CD4-positive, alpha-beta T cell (primary cell): Measurements from ENCODE around the gene LDLRAD4. TPM values are rescaled to one million over a fixed set of nuclear protein-coding genes. Genes with fewer than 3 reads are reported as not detected.

Experiments
- ATAC-seq: fragments of 200-7000 bp; cut with Tn5 transposase; one replicate; pipeline ENCODE4 v1.10.0; 2022; ENCODE audit warnings: mild to moderate bottlenecking; ENCODE audit not compliant: poor library complexity
- CTCF ChIA-PET: fragments of 350-600 bp; sonication (Branson Sonifier 250); formaldehyde crosslinking; loops from one replicate; lab custom pipeline; 2021; ENCODE audit warnings: antibody characterized with exemption, inconsistent platforms; lab: Charles Lee
- POLR2A ChIA-PET: fragments of 350-600 bp; sonication (Branson Sonifier 250); formaldehyde crosslinking; loops from one replicate; lab custom pipeline; 2021; ENCODE audit warnings: antibody characterized with exemption, inconsistent platforms; lab: Charles Lee
- DNase-seq, 14 experiments: peaks; one replicate each; pipeline ENCODE4 v3.0.0-alpha.2; 2013 to 2020; ENCODE audit warnings: mixed read lengths in 2 of 14
- H3K27ac ChIP-seq, 2 donors: one replicate each; pipeline versions ENCODE4 v1.5.1 to v1.7.0; 2013; ENCODE audit warnings: low read length in 2 of 2, low read depth in 1 of 2, mild to moderate bottlenecking in 1 of 2
- H3K27me3 ChIP-seq, 2 experiments: 1 replicate in 1 of 2; 2 replicates in 1 of 2; pipeline versions ENCODE4 v1.6.1 to v1.7.0; 2013; ENCODE audit warnings: low read length in 2 of 2, control low read depth in 1 of 2, mild to moderate bottlenecking in 1 of 2, moderate library complexity in 1 of 2; ENCODE audit not compliant: insufficient read depth in 2 of 2, control insufficient read depth in 1 of 2
- H3K36me3 ChIP-seq: one replicate; pipeline ENCODE4 v1.6.1; 2013; ENCODE audit warnings: low read length, control low read depth; ENCODE audit not compliant: insufficient read depth
- H3K4me1 ChIP-seq: one replicate; pipeline ENCODE4 v1.6.1; 2013; ENCODE audit warnings: low read length, control low read depth; ENCODE audit not compliant: insufficient read depth
- H3K4me3 ChIP-seq: one replicate; pipeline ENCODE4 v1.5.1; 2013; ENCODE audit warnings: mild to moderate bottlenecking, low read length, moderate library complexity
- H3K9me3 ChIP-seq, 2 experiments: 1 replicate in 1 of 2; 2 replicates in 1 of 2; pipeline versions ENCODE4 v1.6.1 to v1.7.0; 2013; ENCODE audit warnings: low read length in 2 of 2, mild to moderate bottlenecking in 2 of 2, control low read depth in 1 of 2, moderate library complexity in 1 of 2; ENCODE audit not compliant: control insufficient read depth in 1 of 2, insufficient read depth in 1 of 2
- H3K27ac Mint-ChIP-seq: one replicate; pipeline ENCODE4 v1.8.0; 2020; ENCODE audit warnings: mixed read lengths
- H3K27me3 Mint-ChIP-seq: one replicate; pipeline ENCODE4 v1.8.0; 2021; ENCODE audit warnings: mixed read lengths
- H3K36me3 Mint-ChIP-seq: one replicate; pipeline ENCODE4 v1.8.0; 2021; ENCODE audit warnings: low read depth, mixed read lengths
- H3K4me1 Mint-ChIP-seq: one replicate; pipeline ENCODE4 v1.8.0; 2021; ENCODE audit warnings: low read depth, mixed read lengths
- H3K4me3 Mint-ChIP-seq: one replicate; pipeline ENCODE4 v1.8.0; 2020; ENCODE audit warnings: mild to moderate bottlenecking, mixed read lengths
- H3K9me3 Mint-ChIP-seq: one replicate; pipeline ENCODE4 v1.8.0; 2020; ENCODE audit warnings: mixed read lengths
- CTCF ChIP-seq: fragments of 200-600 bp; IDR thresholded peaks from one replicate; pipeline ENCODE4 v1.8.0; 2022; ENCODE audit warnings: antibody characterized with exemption, mild to moderate bottlenecking
- intact Hi-C, 2 experiments: fragments of 100-400 bp; cut with DNase I in 1 of 2; cut with micrococcal nuclease in 1 of 2; formaldehyde crosslinking; loops; one replicate each; pipeline versions ENCODE4 v1.15.1 to v1.9.0; 2023 to 2025; cut with DNase I, micrococcal nuclease
- total RNA-seq, 174 experiments: library from RNA in 2 of 174; stranded (reverse) in 2 of 174; gene quantifications; one replicate each; pipeline ENCODE4 v1.2.3 and lab custom pipeline; 2021 to 2026

Gene LDLRAD4
- total RNA-seq, 2 experiments from 2014 or later = 51.9 to 52.7 TPM

- no peak overlapping the region for H3K4me3 Mint-ChIP-seq
- Histone ChIP-seq H3K9me3 (no peaks in the 10 kb centered on the region), H3K27ac (no peak overlapping the region), H3K4me3 (no peak overlapping the region), H3K36me3 (peaks cover 5% of the 10 kb centered on the region), H3K27me3 (no peaks in the 10 kb centered on the region), H3K4me1 (peaks cover 35% of the 10 kb centered on the region)
- no peak overlapping the region for H3K27ac Mint-ChIP-seq
- no peak for DNase-seq
- no peaks in the 10 kb centered on the region for H3K27me3 Mint-ChIP-seq
- no peak for ATAC-seq
- intact Hi-C loops = no loop called here
- POLR2A ChIA-PET = interaction anchor here (0.6 to 1.0 kb wide), 2 partner anchors 14 to 19 kb away, joined by 3 read pairs; no protein-coding TSS in a partner anchor
- CTCF ChIA-PET = interaction anchor here (1.2 kb wide), 1 partner anchor 31 kb away, joined by 3 read pairs; no protein-coding TSS in a partner anchor
- H3K36me3 Mint-ChIP-seq = peaks cover 28% of the 10 kb centered on the region
- peaks cover 49% of the 10 kb centered on the region for H3K4me1 Mint-ChIP-seq
- no peak for TF ChIP-seq CTCF
- no peaks in the 10 kb centered on the region for H3K9me3 Mint-ChIP-seq
Measured at GRCh38 chr18:13582178-13582670, 363.7 kb downstream of the LDLRAD4 start.

- Mint-ChIP-seq H3K4me3 (no peak overlapping the region), H3K27me3 (no peaks in the 10 kb centered on the region), H3K27ac (no peak overlapping the region), H3K4me1 (peaks cover 43% of the 10 kb centered on the region), H3K36me3 (peaks cover 33% of the 10 kb centered on the region), H3K9me3 (no peaks in the 10 kb centered on the region)
- Histone ChIP-seq H3K4me1 (peaks cover 23% of the 10 kb centered on the region), H3K27me3 (no peaks in the 10 kb centered on the region), H3K9me3 (no peaks in the 10 kb centered on the region), H3K4me3 (no peak overlapping the region), H3K27ac (no peak overlapping the region), H3K36me3 (peaks cover 5% of the 10 kb centered on the region)
- intact Hi-C loops = no loop called here
- POLR2A ChIA-PET = no interaction called here
- CTCF ChIA-PET = no interaction called here
- no peak for DNase-seq
- TF ChIP-seq CTCF = no peak
- no peak for ATAC-seq
Measured at GRCh38 chr18:13583576-13584550, 365.3 kb downstream of the LDLRAD4 start.

GRCh38 chr18:13584825-13585224 lies 366.3 kb downstream of the LDLRAD4 start:
- CTCF ChIA-PET = interaction anchor here (0.7 kb wide), 1 partner anchor 50 kb away, joined by 3 read pairs; no protein-coding TSS in a partner anchor

More at GRCh38 chr18:13584825-13585224, 366.3 kb downstream of the LDLRAD4 start:
- TF ChIP-seq CTCF = no peak
- no peaks in the 10 kb centered on the region for H3K27me3 ChIP-seq
- H3K4me1 ChIP-seq = peaks cover 27% of the 10 kb centered on the region
- no peaks in the 10 kb centered on the region for H3K9me3 ChIP-seq
- ATAC-seq = no peak
- no peak overlapping the region for H3K27ac ChIP-seq
- intact Hi-C loops = no loop called here
- no peak overlapping the region for H3K4me3 Mint-ChIP-seq
- H3K36me3 ChIP-seq = peaks cover 5% of the 10 kb centered on the region
- no peak for DNase-seq
- no peaks in the 10 kb centered on the region for H3K27me3 Mint-ChIP-seq
- H3K4me1 Mint-ChIP-seq = peaks cover 42% of the 10 kb centered on the region
- no peak overlapping the region for H3K27ac Mint-ChIP-seq
- no peaks in the 10 kb centered on the region for H3K9me3 Mint-ChIP-seq
- peaks cover 33% of the 10 kb centered on the region for H3K36me3 Mint-ChIP-seq
- H3K4me3 ChIP-seq = no peak overlapping the region
- POLR2A ChIA-PET = no interaction called here
